ENCODE measurements around the gene LAMC2. TPM values are rescaled to one million over a fixed set of nuclear protein-coding genes. Genes with fewer than 3 reads are reported as not detected.

The LAMC2 gene
- total RNA-seq, 1 donor from 2014 or later, result not detected

GRCh38 chr1:183283286-183283685 lies 97.2 kb downstream of the LAMC2 start:
- intact Hi-C loops (cut with micrococcal nuclease), result loop anchor here (5.0 kb wide), 1 partner anchor 259 kb away; no protein-coding TSS in a partner anchor

DNA sequence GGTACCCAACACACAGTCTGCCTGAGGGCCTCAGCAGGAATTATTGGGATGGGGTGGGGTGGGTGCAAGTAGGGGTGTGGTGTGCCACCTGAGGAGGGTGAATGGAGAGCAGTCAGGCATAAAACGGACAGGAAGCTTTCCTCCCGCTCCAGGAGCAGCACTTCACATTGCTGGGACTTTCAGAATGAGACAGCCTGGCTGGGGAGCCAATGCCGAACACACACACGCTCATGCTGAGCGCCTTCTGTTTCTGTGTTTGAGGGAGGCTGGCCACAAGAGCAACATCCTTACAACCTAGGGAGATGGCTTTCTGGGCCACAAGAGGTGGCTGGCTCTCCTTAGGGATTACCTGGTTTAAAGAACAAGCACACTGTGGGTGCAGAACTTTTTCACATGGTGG lies 98.0 kb downstream of the LAMC2 start:
- intact Hi-C loops (cut with micrococcal nuclease), result loop anchor here (5.0 kb wide), 1 partner anchor 258 kb away; no protein-coding TSS in a partner anchor

GRCh38 chr1:183285256-183285655 lies 99.2 kb downstream of the LAMC2 start:
- intact Hi-C loops (cut with micrococcal nuclease), result no loop called here

GRCh38 chr1:183285746-183286145 lies 99.7 kb downstream of the LAMC2 start:
- intact Hi-C loops (cut with micrococcal nuclease), result no loop called here

DNA sequence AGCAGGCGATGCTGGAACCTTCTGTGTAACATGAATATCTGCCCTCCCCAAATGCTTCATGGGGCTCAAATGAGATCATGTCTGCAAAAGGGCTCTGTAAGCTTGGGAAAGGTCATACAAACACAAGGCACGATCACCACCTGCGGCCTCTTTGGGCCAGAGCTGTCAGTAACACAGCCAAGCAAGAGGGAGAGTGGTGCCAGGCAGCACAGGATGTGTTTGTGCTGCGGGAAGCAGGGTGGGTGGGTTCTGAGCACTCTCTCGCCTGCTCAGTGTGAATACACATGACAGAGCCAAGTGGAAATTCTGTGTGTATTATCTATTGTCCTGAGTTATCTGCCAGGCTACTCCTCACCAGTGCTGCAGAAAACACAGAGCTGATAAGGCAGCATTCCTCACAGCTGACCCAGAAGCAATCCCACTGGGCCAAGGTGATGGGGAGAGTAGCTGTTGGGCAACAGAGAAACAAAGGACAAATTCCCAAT lies 101.2 kb downstream of the LAMC2 start:
- intact Hi-C loops (cut with micrococcal nuclease), result no loop called here

DNA sequence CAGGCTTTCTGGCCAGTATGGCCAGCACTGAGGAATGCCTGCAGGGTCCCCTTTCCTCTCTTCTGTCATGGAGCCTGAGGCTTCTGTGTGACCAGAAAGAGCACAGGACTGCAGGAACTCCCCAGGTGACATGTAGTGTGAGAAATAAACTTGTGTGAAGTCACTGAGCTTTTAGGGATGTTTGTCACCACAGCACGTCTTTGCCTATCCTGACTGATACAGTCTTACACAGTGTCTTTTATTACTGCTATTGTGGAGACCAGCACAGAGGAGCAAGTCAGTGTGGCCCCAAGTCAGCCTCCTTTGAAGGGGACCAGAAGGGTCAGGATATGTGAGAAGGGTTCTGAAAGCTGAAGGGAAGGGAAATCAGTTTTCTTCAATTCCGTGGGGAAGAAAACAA lies 102.5 kb downstream of the LAMC2 start:
- intact Hi-C loops (cut with micrococcal nuclease), result no loop called here

GRCh38 chr1:183289051-183289496 lies 103.0 kb downstream of the LAMC2 start:
- intact Hi-C loops (cut with micrococcal nuclease), result no loop called here

DNA sequence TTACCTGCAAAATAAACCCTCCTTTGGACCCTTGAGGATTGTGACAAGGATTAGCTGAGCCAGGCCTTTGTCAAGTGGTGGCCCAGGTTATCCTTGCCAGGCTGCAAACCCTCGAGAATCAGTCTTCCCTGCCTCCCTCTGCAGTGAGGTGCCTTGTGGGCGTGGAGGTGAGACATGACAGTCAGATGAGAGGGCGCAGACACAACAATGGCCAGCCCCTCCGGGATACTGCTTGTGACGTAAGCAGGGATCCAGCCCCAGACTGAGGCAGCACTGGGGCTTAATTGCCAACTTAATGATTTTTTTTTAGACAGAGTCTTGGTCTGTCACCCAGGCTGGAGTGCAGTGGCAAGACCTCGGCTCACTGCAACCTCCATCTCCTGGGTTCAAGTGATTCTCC lies 104.6 kb downstream of the LAMC2 start:
- intact Hi-C loops (cut with micrococcal nuclease), result no loop called here

GRCh38 chr1:183291216-183291762 lies 105.2 kb downstream of the LAMC2 start:
- intact Hi-C loops (cut with micrococcal nuclease), result no loop called here

DNA sequence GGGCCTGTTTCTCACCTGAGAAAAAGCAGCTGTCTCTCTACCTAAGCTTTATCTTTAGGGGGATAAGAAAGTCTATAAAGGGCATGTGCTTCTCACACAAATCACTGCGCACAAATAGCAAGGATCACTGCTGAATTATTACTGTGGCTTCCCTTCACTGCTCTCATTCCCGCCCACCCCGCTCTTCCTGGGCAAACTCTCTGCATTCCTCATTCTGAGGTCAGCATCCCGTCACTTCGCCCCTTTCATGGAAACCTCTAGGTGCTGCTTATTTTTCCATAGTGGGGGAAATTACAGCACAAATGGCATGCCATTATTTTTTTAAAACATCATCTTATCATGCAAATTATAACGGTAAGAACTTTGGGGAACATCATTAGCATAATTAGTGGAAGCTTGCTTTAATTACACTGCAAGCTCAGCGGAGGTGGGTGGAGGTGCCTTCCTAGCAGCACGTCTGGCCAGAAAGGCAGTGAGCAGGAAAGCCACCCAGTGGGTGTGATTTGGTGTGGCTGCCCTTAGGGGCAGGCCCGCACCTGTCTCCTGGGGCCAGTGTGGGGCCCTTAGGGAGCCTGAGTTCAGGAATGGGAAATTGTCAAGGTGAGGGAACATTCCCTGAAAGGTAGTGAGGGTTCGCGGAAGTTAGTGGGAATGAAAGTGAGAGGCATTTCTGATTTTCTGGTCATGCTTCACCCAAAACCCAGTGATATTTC lies 105.9 kb downstream of the LAMC2 start:
- intact Hi-C loops (cut with micrococcal nuclease), result no loop called here

DNA sequence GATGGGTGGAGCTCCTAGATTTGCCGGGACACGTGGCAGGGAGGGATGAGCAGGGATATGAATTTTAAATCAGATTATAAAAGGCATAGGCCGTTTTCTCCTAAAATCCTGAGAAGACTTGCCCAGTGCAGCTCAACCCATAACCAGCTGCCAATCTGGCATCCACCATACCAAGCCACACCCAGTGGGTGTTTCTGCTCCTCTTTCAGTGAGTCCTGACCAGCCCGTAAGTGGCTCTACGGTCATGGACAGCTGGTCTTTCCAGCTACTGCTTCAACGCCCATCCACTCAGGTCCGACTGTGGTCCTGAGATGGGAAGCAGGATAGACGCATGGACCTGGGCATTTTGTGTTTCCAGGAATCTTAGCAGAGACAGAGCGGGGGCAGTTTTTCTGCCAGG lies 107.2 kb downstream of the LAMC2 start:
- intact Hi-C loops (cut with micrococcal nuclease), result no loop called here

GRCh38 chr1:183293876-183294275 lies 107.8 kb downstream of the LAMC2 start:
- intact Hi-C loops (cut with micrococcal nuclease), result no loop called here

Other genes starting within 250 kb of the LAMC2 start
- gene SHCBP1L, start 233.1 kb upstream of the LAMC2 start, total RNA-seq, result not detected in 2 replicates
- not detected in 2 replicates for gene LAMC1, start 162.8 kb upstream of the LAMC2 start, total RNA-seq
- 0.05 TPM in 1 of 2 replicates, not detected in the other for gene NMNAT2, start 232.1 kb downstream of the LAMC2 start, total RNA-seq